Loucy (cell line): ENCODE results near the gene SUPT20HL2.

ENCODE experiments used
- H2AFZ ChIP-seq: fragments of 200-600 bp; sonication (generic); 2 replicates; pipeline ENCODE4 v1.6.0; 2016; ENCODE audit warnings: antibody characterized with exemption, mild to moderate bottlenecking, low read length, moderate library complexity
- H3F3A ChIP-seq: fragments of 200-600 bp; 2 replicates; pipeline ENCODE4 v1.6.0; 2016; ENCODE audit warnings: antibody characterized with exemption, low read depth, mild to moderate bottlenecking
- H3K27me3 ChIP-seq: fragments of 200-600 bp; sonication (generic); 2 replicates; pipeline ENCODE4 v1.6.1; 2014; ENCODE audit warnings: low read length, mild to moderate bottlenecking; ENCODE audit not compliant: insufficient read depth, poor library complexity, severe bottlenecking
- H3K36me3 ChIP-seq: fragments of 200-600 bp; sonication (generic); 2 replicates; pipeline ENCODE4 v1.6.1; 2016; ENCODE audit warnings: low read length; ENCODE audit not compliant: insufficient read depth
- H3K4me1 ChIP-seq: fragments of 200-600 bp; sonication (generic); 2 replicates; pipeline ENCODE4 v1.5.1; 2014; ENCODE audit warnings: low read length, mild to moderate bottlenecking; ENCODE audit not compliant: insufficient read depth, poor library complexity, severe bottlenecking
- H3K4me2 ChIP-seq: fragments of 200-600 bp; sonication (generic); 2 replicates; pipeline ENCODE4 v1.6.0; 2014; ENCODE audit warnings: antibody characterized with exemption, low read length, low read depth, mild to moderate bottlenecking; ENCODE audit not compliant: poor library complexity, severe bottlenecking
- H3K4me3 ChIP-seq: fragments of 200-600 bp; sonication (generic); 2 replicates; pipeline ENCODE4 v1.5.1; 2014; ENCODE audit warnings: low read length, mild to moderate bottlenecking, mixed read lengths; ENCODE audit not compliant: poor library complexity, severe bottlenecking
- H3K79me2 ChIP-seq: fragments of 200-600 bp; sonication (generic); 2 replicates; pipeline ENCODE4 v1.6.1; 2014; ENCODE audit warnings: low read length; ENCODE audit not compliant: insufficient read depth
- H3K9ac ChIP-seq: fragments of 200-600 bp; sonication (generic); 2 replicates; pipeline ENCODE4 v1.6.0; 2014; ENCODE audit warnings: mild to moderate bottlenecking, low read depth, low read length, moderate library complexity; ENCODE audit not compliant: poor library complexity, severe bottlenecking
- H3K9me2 ChIP-seq: fragments of 200-600 bp; sonication (generic); replicated peaks from 2 replicates; pipeline ENCODE4 v1.6.1; 2016; ENCODE audit warnings: low read depth, low read length, mixed read lengths
- H3K9me3 ChIP-seq: fragments of 200-600 bp; sonication (generic); 2 replicates; pipeline ENCODE4 v1.6.1; 2014; ENCODE audit warnings: mild to moderate bottlenecking, antibody characterized with exemption, low read length, low read depth; ENCODE audit not compliant: insufficient read depth
- H4K20me1 ChIP-seq: fragments of 200-600 bp; sonication (generic); 2 replicates; pipeline ENCODE4 v1.6.0; 2014; ENCODE audit warnings: antibody characterized with exemption, low read length, mild to moderate bottlenecking; ENCODE audit not compliant: insufficient read depth, poor library complexity, severe bottlenecking
- CTCF ChIP-seq: fragments of 200-600 bp; sonication (generic); conservative IDR thresholded peaks from 2 replicates; pipeline ENCODE4 v1.5.1; 2014; ENCODE audit warnings: mild to moderate bottlenecking, antibody characterized with exemption, low read length
- EZH2phosphoT487 ChIP-seq: fragments of 200-600 bp; IDR thresholded peaks from 2 replicates; pipeline ENCODE4 v1.6.1; 2018; ENCODE audit warnings: antibody characterized with exemption, mild to moderate bottlenecking, moderate library complexity, borderline replicate concordance

SUPT20HL2 gene

GRCh38 chrX:24334461-24334860, 20.6 kb upstream of the SUPT20HL2 start:
- Histone ChIP-seq H3K4me3 (no peak overlapping the region), H3F3A (no peaks in the 10 kb centered on the region), H3K9me3 (no peaks in the 10 kb centered on the region), H3K9ac (no peak overlapping the region), H3K79me2 (no peaks in the 10 kb centered on the region), H2AFZ (no peak overlapping the region), H3K27me3 (no peaks in the 10 kb centered on the region), H3K9me2 (no peaks in the 10 kb centered on the region), H3K4me2 (no peak overlapping the region), H3K4me1 (peaks cover 8% of the 10 kb centered on the region), H4K20me1 (no peaks in the 10 kb centered on the region), H3K36me3 (no peaks in the 10 kb centered on the region)
- TF ChIP-seq EZH2phosphoT487 (no peak), CTCF (no peak)

GRCh38 chrX:24333371-24333770, 19.5 kb upstream of the SUPT20HL2 start:
- Histone ChIP-seq H2AFZ (no peak overlapping the region), H4K20me1 (no peaks in the 10 kb centered on the region), H3K9ac (no peak overlapping the region), H3K79me2 (no peaks in the 10 kb centered on the region), H3K4me2 (peak overlapping the region; percentile 53), H3K36me3 (no peaks in the 10 kb centered on the region), H3K4me1 (peaks cover 8% of the 10 kb centered on the region), H3K27me3 (no peaks in the 10 kb centered on the region), H3F3A (no peaks in the 10 kb centered on the region), H3K9me2 (no peaks in the 10 kb centered on the region), H3K4me3 (no peak overlapping the region), H3K9me3 (no peaks in the 10 kb centered on the region)
- TF ChIP-seq EZH2phosphoT487 (no peak), CTCF (no peak)

GRCh38 chrX:24332878-24333277, 19.0 kb upstream of the SUPT20HL2 start:
- TF ChIP-seq CTCF (no peak), EZH2phosphoT487 (no peak)
- no peaks in the 10 kb centered on the region for H3F3A ChIP-seq
- H3K9me2 ChIP-seq, result no peaks in the 10 kb centered on the region
- peak overlapping the region; percentile 29 for H3K4me3 ChIP-seq
- peak overlapping the region; percentile 53 for H3K4me2 ChIP-seq
- H3K36me3 ChIP-seq, result no peaks in the 10 kb centered on the region
- no peaks in the 10 kb centered on the region for H3K27me3 ChIP-seq
- no peaks in the 10 kb centered on the region for H3K9me3 ChIP-seq
- H4K20me1 ChIP-seq, result no peaks in the 10 kb centered on the region
- no peak overlapping the region for H3K9ac ChIP-seq
- H3K4me1 ChIP-seq, result peaks cover 8% of the 10 kb centered on the region
- no peaks in the 10 kb centered on the region for H3K79me2 ChIP-seq
- no peak overlapping the region for H2AFZ ChIP-seq
